ENCODE results near the gene COL13A1. TPM values are rescaled to one million over a fixed set of nuclear protein-coding genes. Genes with fewer than 3 reads are reported as not detected.

The COL13A1 gene
- total RNA-seq, 4 donors from 2014 or later: 0.42 to 3.4 (median 1.5) TPM

- 47% methylated on average over 5 of the region's 5 CpGs for WGBS
- Histone ChIP-seq H3K36me3 (no peaks in the 10 kb centered on the region), H3K4me1 (peaks cover 55% of the 10 kb centered on the region), H3K27me3 (no peaks in the 10 kb centered on the region), H3K9me3 (no peaks in the 10 kb centered on the region), H3K27ac (peak overlapping the region; percentile 29), H3K4me3 (no peak overlapping the region)
- no peak for TF ChIP-seq POLR2A (IDR thresholded peaks at IDR 0.05)
- TF ChIP-seq EP300 (IDR thresholded peaks at IDR 0.05): no peak
- TF ChIP-seq POLR2AphosphoS5 (IDR thresholded peaks at IDR 0.05): no peak
- no peak for TF ChIP-seq CTCF (IDR thresholded peaks at IDR 0.05)
- DNase-seq (ENCODE audit: low spot score in 2 of 2): no peak
Observed at GRCh38 chr10:69910561-69910960, 108.9 kb downstream of the COL13A1 start.

GRCh38 chr10:69911613-69912528, 110.2 kb downstream of the COL13A1 start:
- Histone ChIP-seq H3K4me3 (no peak overlapping the region), H3K36me3 (no peaks in the 10 kb centered on the region), H3K27me3 (no peaks in the 10 kb centered on the region), H3K9me3 (no peaks in the 10 kb centered on the region), H3K27ac (peak overlapping the region; percentile 6), H3K4me1 (peaks cover 55% of the 10 kb centered on the region)
- TF ChIP-seq CTCF (IDR thresholded peaks at IDR 0.05) (no peak), POLR2AphosphoS5 (IDR thresholded peaks at IDR 0.05) (peak in 1 of 3 donors; percentile 38)
- WGBS: 42% methylated on average over 15 of the region's 18 CpGs
- DNase-seq (ENCODE audit: low spot score in 2 of 2): no peak

GRCh38 chr10:69912589-69912988, 110.9 kb downstream of the COL13A1 start:
- Histone ChIP-seq H3K27me3 (no peaks in the 10 kb centered on the region), H3K9me3 (no peaks in the 10 kb centered on the region), H3K4me1 (peaks cover 55% of the 10 kb centered on the region), H3K4me3 (no peak overlapping the region), H3K27ac (no peak overlapping the region), H3K36me3 (no peaks in the 10 kb centered on the region)
- DNase-seq (ENCODE audit: low spot score in 2 of 2): no peak
- WGBS: 39% methylated on average over 3 of the region's 4 CpGs
- TF ChIP-seq POLR2AphosphoS5 (IDR thresholded peaks at IDR 0.05) (no peak), POLR2A (IDR thresholded peaks at IDR 0.05) (no peak), EP300 (IDR thresholded peaks at IDR 0.05) (no peak), CTCF (IDR thresholded peaks at IDR 0.05) (no peak)

GRCh38 chr10:69913606-69914382, 112.1 kb downstream of the COL13A1 start:
- no peaks in the 10 kb centered on the region for H3K9me3 ChIP-seq
- H3K4me3 ChIP-seq: no peak overlapping the region
- H3K27ac ChIP-seq: no peak overlapping the region
- peaks cover 4% of the 10 kb centered on the region for H3K27me3 ChIP-seq
- H3K4me1 ChIP-seq: peaks cover 55% of the 10 kb centered on the region
- no peaks in the 10 kb centered on the region for H3K36me3 ChIP-seq
- TF ChIP-seq POLR2AphosphoS5 (IDR thresholded peaks at IDR 0.05): no peak
- no peak for TF ChIP-seq EP300 (IDR thresholded peaks at IDR 0.05)
- TF ChIP-seq CTCF (IDR thresholded peaks at IDR 0.05): no peak
- TF ChIP-seq POLR2A (IDR thresholded peaks at IDR 0.05): no peak
- no peak for DNase-seq (ENCODE audit: low spot score in 2 of 2)
- WGBS: 84% methylated on average over 13 of the region's 13 CpGs

Measured in suprapubic skin (tissue), 4 donors.